Measurements from ENCODE around the gene ZNF473. TPM values are rescaled to one million over a fixed set of nuclear protein-coding genes. Genes with fewer than 3 reads are reported as not detected.

Gene ZNF473
- total RNA-seq, 2 experiments from 2014 or later, result 2.6 to 2.8 TPM

DNA sequence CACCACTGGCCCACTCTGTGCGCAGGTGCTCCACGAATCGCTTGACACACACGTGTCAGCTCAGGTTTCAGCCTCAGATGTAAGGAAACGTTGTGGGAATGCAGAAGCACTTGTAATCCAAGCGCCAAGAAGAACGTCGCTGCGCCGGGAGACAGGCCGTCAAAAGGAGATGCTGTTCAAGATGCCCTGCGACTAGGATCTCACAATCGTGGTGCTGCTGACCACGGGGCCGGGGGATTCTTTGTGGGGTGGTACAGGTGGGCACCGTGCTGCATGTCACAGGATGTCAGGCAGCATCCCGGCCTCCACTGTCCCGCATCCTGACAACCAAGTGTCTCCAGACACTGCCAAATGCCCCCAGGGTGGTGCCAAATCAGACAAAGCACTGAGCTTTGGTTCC, 47.9 kb upstream of the ZNF473 start:
- intact Hi-C loops (cut with DNase I, micrococcal nuclease), result no loop called here
- no peak for ATAC-seq (ENCODE audit: poor library complexity)
- Histone ChIP-seq H3K9me3 (ENCODE audit: control insufficient read depth in 1 of 2, insufficient read depth in 1 of 2, low read length in 2 of 2) (no peaks in the 10 kb centered on the region), H3K27ac (ENCODE audit: low read depth in 1 of 2, low read length in 2 of 2) (no peak overlapping the region), H3K36me3 (ENCODE audit: insufficient read depth, low read length) (peaks cover 51% of the 10 kb centered on the region), H3K4me1 (ENCODE audit: insufficient read depth, low read length) (no peaks in the 10 kb centered on the region), H3K27me3 (ENCODE audit: control insufficient read depth in 1 of 2, insufficient read depth in 2 of 2, low read length in 2 of 2) (no peaks in the 10 kb centered on the region), H3K4me3 (ENCODE audit: low read length) (no peak overlapping the region)
- H3K4me1 Mint-ChIP-seq (ENCODE audit: low read depth), result no peaks in the 10 kb centered on the region
- DNase-seq, result no peak
- no peaks in the 10 kb centered on the region for H3K27me3 Mint-ChIP-seq
- POLR2A ChIA-PET, result no interaction called here
- CTCF ChIA-PET, result no interaction called here
- H3K4me3 Mint-ChIP-seq, result no peak overlapping the region
- H3K36me3 Mint-ChIP-seq (ENCODE audit: low read depth), result peaks cover 44% of the 10 kb centered on the region
- TF ChIP-seq, protein P1, sequence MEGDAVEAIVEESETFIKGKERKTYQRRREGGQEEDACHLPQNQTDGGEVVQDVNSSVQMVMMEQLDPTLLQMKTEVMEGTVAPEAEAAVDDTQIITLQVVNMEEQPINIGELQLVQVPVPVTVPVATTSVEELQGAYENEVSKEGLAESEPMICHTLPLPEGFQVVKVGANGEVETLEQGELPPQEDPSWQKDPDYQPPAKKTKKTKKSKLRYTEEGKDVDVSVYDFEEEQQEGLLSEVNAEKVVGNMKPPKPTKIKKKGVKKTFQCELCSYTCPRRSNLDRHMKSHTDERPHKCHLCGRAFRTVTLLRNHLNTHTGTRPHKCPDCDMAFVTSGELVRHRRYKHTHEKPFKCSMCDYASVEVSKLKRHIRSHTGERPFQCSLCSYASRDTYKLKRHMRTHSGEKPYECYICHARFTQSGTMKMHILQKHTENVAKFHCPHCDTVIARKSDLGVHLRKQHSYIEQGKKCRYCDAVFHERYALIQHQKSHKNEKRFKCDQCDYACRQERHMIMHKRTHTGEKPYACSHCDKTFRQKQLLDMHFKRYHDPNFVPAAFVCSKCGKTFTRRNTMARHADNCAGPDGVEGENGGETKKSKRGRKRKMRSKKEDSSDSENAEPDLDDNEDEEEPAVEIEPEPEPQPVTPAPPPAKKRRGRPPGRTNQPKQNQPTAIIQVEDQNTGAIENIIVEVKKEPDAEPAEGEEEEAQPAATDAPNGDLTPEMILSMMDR (IDR thresholded peaks at IDR 0.05), result no peak
- H3K9me3 Mint-ChIP-seq, result no peaks in the 10 kb centered on the region
- no peak overlapping the region for H3K27ac Mint-ChIP-seq

GRCh38 chr19:49978324-49978723, 47.5 kb upstream of the ZNF473 start:
- ChIA-PET CTCF (no interaction called here), POLR2A (no interaction called here)
- no peaks in the 10 kb centered on the region for H3K4me1 Mint-ChIP-seq (ENCODE audit: low read depth)
- H3K9me3 Mint-ChIP-seq, result no peaks in the 10 kb centered on the region
- DNase-seq (no peak), ATAC-seq (ENCODE audit: poor library complexity) (no peak)
- Histone ChIP-seq H3K9me3 (ENCODE audit: control insufficient read depth in 1 of 2, insufficient read depth in 1 of 2, low read length in 2 of 2) (no peaks in the 10 kb centered on the region), H3K27ac (ENCODE audit: low read depth in 1 of 2, low read length in 2 of 2) (no peak overlapping the region), H3K4me3 (ENCODE audit: low read length) (no peak overlapping the region), H3K36me3 (ENCODE audit: insufficient read depth, low read length) (peaks cover 51% of the 10 kb centered on the region), H3K27me3 (ENCODE audit: control insufficient read depth in 1 of 2, insufficient read depth in 2 of 2, low read length in 2 of 2) (no peaks in the 10 kb centered on the region), H3K4me1 (ENCODE audit: insufficient read depth, low read length) (no peaks in the 10 kb centered on the region)
- TF ChIP-seq, protein P1 (IDR thresholded peaks at IDR 0.05), result no peak
- no peak overlapping the region for H3K27ac Mint-ChIP-seq
- H3K4me3 Mint-ChIP-seq, result no peak overlapping the region
- intact Hi-C loops (cut with DNase I, micrococcal nuclease), result no loop called here
- peaks cover 48% of the 10 kb centered on the region for H3K36me3 Mint-ChIP-seq (ENCODE audit: low read depth)
- no peaks in the 10 kb centered on the region for H3K27me3 Mint-ChIP-seq

DNA sequence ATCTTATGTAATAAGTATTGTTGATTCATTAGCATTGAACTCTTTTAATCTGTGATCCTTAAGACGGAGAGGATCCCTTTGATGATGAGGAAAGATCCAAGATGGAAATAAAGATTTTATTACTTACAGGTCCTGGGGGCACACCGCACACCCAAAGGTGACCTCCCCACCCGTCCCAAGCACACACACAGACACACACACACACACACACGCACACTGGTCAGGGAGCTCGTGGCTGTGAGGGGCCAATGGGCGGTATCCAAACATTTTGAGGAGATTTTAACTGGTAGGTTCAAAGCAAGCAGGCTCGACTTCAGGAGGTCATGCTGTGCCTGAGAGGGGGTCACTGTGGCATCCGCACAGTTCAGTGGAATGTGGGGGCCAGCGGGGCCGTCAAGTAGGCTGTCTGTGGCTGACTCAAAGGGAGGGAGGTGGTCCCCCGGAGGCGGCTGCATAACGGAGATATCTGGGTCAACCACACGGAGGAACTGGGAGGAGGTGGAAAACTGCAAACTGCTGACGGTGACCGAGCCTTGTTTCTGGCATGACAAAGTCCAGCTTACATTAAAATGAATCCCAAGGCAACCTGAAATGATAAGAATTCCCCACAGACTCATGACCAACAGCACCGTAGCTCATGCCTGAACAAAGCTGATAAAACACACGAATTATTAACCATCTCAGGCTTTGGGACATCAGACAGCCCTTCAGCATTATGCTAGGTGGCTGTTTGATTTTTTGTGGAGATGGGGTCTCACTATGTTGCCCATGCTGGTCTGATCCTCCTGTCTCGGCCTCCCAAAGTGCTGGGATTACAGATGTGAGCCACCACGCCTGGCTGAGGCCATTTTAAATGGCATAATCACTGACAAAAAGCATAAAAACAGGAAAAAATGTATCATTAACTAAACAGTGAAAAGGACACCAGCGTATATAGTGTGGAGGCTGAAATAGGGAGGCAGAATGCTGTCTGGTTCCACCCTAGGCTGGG, 43.9 kb upstream of the ZNF473 start:
- H3K4me3 Mint-ChIP-seq, result no peak overlapping the region
- H3K4me1 ChIP-seq (ENCODE audit: insufficient read depth, low read length), result no peaks in the 10 kb centered on the region
- POLR2A ChIA-PET, result no interaction called here
- no peaks in the 10 kb centered on the region for H3K9me3 Mint-ChIP-seq
- H3K4me1 Mint-ChIP-seq (ENCODE audit: low read depth), result no peaks in the 10 kb centered on the region
- TF ChIP-seq, protein P1 (IDR thresholded peaks at IDR 0.05), result no peak
- DNase-seq, result no peak
- ATAC-seq (ENCODE audit: poor library complexity), result no peak
- H3K27ac ChIP-seq (ENCODE audit: low read depth in 1 of 2, low read length in 2 of 2), result no peak overlapping the region
- H3K4me3 ChIP-seq (ENCODE audit: low read length), result no peak overlapping the region
- H3K9me3 ChIP-seq (ENCODE audit: control insufficient read depth in 1 of 2, insufficient read depth in 1 of 2, low read length in 2 of 2), result no peaks in the 10 kb centered on the region
- intact Hi-C loops (cut with DNase I, micrococcal nuclease), result no loop called here
- peaks cover 53% of the 10 kb centered on the region for H3K36me3 ChIP-seq (ENCODE audit: insufficient read depth, low read length)
- peaks cover 65% of the 10 kb centered on the region for H3K36me3 Mint-ChIP-seq (ENCODE audit: low read depth)
- no peaks in the 10 kb centered on the region for H3K27me3 Mint-ChIP-seq
- H3K27me3 ChIP-seq (ENCODE audit: control insufficient read depth in 1 of 2, insufficient read depth in 2 of 2, low read length in 2 of 2), result no peaks in the 10 kb centered on the region
- H3K27ac Mint-ChIP-seq, result no peak overlapping the region
- CTCF ChIA-PET, result no interaction called here

Measured in CD4-positive, alpha-beta T cell (primary cell).